Astrocyte (in vitro differentiated cells and primary cell): Measurements from ENCODE around the gene DNAJC15.

Experiments used
- CTCF ChIP-seq: IDR thresholded peaks from 2 replicates; pipeline ENCODE4 v1.5.1; 2011; ENCODE audit warnings: low read depth, mild to moderate bottlenecking, inconsistent platforms, low read length, moderate library complexity; ENCODE audit not compliant: insufficient read depth
- EZH2 ChIP-seq: IDR thresholded peaks from 2 replicates; pipeline ENCODE4 v1.6.1; 2012; ENCODE audit warnings: mild to moderate bottlenecking, low read length, inconsistent platforms; ENCODE audit not compliant: insufficient read depth

- TF ChIP-seq CTCF: no peak
- TF ChIP-seq EZH2: no peak
These were observed 66.6 kb downstream of the DNAJC15 start for GRCh38 chr13:43089912-43090498.
